Mesenteric fat pad (tissue), 1 donor: ENCODE results near the gene PTER. TPM values are rescaled to one million over a fixed set of nuclear protein-coding genes. Genes with fewer than 3 reads are reported as not detected.

Source experiments
- DNase-seq: peaks from one replicate; pipeline ENCODE4 v3.0.0-alpha.2; 2020; ENCODE audit warnings: low spot score
- total RNA-seq: library from RNA; stranded (reverse); fragmentation: NEBNext Ultra II Directional; extraction: Animal tissue kit (Norgen Biotek cat#: 25700); gene quantifications from one replicate; pipeline ENCODE4 v1.2.1, GENCODE V29; 2021
- donor health status: DM: yes; HTN: yes; CAD: no.

PTER gene
- total RNA-seq, 1 donor from 2014 or later = 14.2 TPM

DNA sequence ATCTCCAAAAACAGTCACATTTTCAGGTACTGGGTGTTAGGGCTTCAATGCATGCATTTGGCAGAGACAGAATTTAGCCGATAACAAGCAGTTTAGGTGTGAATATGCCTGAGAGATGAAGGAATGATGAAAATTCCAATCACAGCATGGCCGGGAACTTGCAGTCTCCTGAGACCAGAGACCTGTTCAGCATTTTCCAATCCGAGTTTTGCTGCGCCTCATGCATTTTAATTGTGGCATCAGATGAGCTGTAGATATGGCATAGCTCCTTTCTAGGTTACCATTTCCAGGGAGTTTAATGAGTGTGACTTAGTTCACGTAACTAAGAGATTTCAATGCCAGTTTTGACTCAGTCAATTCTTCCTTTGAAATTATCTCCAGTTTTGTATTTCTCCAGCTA lies 99.3 kb downstream of the PTER start:
- no peak for DNase-seq

DNA sequence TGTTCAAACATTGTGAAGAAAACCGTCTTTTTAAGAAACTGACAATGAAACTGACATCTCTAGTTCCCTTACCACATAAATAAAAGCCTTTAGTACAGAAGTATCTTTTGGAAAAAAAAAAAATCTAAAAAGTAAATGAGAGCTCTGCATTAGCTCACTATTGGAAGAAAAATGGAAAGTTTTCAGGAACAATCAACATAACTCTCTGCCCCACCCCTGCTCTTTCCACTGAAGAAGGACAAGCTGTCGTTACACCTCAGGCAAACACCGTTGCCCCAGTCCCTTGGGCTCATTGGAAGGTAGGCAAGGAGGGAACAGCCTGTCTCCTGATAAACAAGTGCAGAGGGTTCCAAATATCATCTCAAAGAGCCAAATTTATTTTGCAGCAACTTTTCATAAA lies 107.3 kb downstream of the PTER start:
- DNase-seq = no peak

- DNase-seq = no peak
Measured at GRCh38 chr10:16544591-16544990, 107.8 kb downstream of the PTER start.

GRCh38 chr10:16545116-16545736 lies 108.4 kb downstream of the PTER start:
- DNase-seq = no peak

DNA sequence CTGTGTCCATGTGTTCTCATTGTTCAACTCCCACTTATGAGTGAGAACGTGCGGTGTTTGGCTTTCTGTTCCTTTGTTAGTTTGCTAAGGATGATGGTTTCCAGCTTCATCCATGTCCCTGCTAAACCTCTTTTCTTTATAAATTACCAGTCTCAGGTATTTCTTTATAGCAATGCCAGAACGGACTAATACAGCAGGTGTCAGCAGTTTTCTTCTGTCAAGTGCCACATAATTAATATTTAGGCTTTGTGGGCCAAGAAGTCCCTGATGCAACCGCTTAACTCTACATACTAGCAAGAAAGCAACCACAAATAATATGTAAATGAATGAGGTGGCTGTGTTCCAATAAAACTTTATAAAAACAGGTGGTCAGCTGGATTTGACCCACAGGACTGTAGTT lies 111.2 kb downstream of the PTER start:
- DNase-seq = no peak

DNA sequence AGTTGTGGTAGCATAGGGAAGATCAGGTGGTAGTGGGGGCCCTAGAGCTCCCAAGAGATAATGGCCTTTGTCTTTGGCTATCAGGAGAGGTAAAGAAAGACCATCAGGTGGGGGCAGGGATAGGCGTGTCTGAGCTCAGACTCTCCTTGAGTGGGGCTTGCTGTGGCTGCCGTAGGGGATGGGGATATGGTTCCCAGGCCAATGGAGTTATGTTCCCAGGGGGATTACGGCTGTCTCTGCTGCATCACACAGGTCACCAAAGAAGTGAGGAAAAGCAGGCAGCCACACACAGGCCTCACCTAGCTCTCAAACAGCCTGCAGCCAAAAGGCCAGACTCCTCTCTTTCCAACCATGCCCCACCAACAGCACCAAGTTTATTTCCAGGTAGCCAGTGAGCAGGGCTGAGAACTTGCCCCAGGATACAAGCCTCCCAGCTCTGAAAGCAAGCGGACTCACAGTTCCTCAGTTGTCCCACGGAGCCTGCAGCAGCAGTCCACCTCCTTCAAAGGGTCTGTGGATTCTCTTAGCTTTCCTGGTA lies 122.5 kb downstream of the PTER start:
- DNase-seq = no peak

DNA sequence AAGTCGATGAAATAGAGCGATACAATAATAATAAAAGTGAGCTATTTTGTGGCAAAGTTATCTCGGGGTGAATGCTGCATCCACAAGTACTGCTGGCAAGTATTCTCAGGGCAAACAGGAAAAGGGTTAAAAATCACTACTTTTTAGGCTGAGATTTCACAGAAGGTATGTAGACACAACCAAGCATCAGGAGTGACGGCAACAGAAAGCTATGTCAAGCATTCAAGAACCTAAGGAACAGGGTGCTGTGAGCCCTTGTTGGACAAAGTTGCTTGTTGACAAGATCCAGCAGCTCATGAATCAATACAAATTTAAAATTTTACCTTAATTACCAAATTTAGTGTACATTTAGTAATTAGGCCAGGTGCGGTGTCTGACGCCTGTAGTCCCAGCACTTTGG lies 126.1 kb downstream of the PTER start:
- DNase-seq = no peak

Other genes with a start within 250 kb of the PTER start
- gene C1QL3, start 84.9 kb downstream of the PTER start, total RNA-seq = not detected